IPS-NIHi7 (cell line): Measurements from ENCODE around the gene SAMD4A.
A peak's percentile ranks its signal among the peaks of the same experiment; 100 is the strongest.

Experiments used
- DNase-seq: peaks from one replicate; pipeline ENCODE4 v3.0.0; 2012; ENCODE audit warnings: mixed read lengths; ENCODE audit errors: extremely low spot score

SAMD4A gene

DNA sequence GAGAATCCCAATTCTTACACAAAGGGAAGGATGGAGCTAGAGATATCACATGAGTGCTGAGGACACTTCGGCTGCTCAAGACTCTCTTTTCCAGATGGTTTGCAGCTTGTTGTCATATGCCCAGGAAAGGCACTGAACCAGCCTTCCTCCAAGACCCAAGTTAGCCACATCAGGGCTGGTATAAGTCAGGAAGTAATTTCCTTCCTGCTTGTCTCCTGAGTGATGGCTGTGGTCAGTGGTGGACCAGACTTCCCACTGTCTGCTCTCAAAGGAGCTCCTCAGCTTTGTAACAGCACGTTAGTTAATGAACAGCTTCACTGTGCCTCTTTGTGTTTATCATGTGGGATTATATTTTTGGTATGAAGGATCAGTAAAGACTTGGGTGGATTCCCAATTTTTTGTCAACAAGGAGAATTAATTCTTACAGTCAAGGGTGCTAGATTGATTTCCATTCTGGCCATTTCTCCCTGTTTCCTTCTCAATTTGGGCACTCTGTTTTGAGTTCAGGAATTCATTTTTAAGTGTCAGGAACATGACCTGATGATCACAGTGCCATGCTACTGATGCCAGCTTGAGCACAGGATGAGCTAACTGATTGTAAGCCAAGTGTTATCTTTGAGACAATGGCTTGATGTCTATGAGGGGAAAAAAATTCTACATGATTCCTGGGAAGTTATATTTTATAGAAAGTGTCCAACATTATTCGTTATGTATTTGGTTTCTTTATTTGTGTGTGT is 189.9 kb downstream of the SAMD4A start:
- DNase-seq: no peak

DNA sequence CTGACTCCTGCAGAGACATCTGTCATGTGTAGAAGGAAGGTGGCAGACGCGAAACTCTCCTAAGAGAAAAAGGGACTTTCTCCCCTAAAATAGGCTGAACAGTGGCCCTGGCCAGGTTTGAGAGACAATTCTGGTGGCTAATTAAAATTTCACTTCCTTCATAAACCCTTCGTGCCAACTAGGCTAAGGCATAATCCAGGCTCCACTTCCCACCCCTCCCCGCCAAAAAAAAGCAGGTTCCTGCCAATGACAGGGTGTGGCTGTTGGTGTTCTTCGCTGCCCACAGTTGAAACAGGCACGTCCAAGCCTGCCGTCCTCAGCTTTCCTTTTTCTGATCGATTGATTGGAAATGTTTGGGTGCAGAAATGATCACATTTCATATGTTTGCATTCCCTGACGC is 191.1 kb downstream of the SAMD4A start:
- no peak for DNase-seq

DNA sequence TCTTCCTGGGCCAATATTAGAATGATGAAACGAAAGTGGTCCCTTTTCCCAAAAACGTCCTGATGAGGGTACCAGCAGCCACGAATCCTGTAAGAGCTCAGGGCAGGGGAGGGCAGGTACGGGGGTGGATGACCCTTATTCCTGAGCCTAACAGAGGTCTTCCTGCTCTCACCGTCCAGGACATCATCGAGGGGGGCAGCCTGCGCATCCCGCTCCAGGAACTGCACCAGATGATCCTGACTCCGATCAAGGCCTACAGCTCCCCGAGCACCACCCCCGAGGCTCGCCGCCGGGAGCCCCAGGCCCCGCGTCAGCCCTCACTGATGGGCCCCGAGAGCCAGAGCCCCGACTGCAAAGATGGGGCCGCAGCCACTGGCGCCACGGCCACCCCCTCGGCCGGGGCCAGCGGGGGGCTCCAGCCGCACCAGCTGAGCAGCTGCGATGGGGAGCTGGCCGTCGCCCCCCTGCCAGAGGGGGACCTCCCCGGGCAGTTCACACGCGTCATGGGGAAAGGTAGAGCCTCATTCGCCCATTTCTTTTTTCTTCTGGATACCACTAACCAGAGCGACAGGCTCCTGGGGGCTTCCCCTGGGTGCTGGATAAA is 193.2 kb downstream of the SAMD4A start:
- DNase-seq: no peak

DNA sequence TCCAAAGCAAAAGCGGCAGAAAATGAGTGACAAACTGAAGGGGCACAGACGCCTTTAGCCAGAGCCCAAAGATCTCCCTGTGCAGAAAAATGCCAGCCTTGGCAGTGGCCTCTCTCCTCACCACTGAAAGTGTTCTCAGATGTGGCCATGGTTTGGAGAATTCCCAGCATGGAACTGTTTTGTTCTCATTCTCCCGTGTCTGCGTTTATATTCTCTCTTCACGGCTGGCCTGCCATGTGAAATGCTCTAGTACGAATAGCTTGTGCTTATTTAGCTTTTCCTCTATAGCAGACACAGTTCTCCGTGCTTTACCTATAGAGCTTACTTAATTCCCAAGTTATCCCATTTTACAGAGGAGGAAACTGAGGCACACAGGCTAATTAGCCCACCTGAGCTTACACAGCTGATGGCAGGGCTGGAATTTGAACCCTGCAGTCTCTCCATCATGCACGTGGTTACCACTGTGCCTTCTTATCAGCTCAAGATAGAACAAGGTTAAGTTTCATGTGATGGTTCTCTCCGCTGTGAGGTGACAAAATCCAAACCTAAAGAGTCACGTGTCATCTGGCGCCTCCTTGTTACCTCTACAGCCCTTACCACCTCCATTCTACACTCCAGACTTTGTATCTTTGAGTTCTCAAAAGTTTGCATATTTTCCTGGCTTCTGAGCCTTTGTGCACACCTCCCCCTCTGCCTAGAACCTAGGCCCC is 194.1 kb downstream of the SAMD4A start:
- DNase-seq: no peak

DNA sequence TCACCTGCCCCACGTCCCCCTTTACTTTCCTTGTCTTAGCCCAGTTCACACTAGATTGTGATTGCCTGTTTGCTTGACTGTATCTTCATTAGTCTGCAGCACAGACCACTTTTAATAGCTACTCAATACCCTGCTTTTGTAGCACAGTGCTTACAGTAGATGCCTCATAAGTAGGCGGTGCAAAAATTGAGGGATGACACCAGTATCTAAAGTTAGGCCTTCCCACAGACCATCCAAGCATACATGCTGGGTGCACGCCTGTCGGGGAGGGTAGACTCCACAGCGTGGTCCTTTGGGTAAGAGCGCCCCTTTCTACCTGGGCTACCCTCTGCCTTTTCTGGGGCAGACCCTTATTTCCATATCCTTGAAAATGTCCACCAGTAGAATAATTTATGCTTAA is 194.9 kb downstream of the SAMD4A start:
- DNase-seq: no peak

DNA sequence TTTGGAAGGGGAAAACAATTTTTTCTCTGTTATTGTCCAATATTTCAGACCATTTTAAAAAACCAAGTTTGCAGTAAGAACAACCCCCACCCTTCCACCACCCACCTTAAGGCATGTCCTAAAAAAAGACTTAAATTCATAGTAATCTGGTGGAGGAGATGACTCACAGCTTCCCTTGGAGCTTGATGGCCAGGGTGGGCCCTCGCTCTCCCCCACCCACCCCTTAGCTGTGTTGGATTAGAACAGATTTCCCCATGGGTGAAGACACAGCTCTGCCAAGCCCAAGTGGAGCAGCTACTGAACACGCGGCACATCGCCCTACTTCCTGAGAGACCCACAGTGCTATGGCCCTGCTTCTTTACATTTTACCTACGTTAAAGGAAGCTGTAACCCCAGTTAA is 195.4 kb downstream of the SAMD4A start:
- DNase-seq: no peak

DNA sequence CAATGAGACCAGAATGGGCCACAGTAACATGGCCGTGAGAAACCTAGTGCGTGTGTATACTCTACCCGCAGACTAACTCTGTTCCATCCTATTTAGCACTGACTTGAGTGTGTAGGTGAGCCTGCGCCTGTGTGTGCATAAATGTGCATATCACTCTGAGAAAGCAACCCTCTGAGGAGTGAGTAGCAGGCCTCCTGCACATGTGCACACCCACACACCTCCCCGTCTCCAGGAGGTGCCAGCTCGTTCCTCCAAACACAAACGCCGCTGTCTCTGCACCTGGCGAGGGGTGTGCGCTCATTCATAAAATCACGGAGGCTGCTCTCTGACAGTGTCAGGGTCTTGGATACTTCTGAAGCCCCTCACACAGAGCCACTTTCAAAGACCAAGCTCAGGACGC is 196.8 kb downstream of the SAMD4A start:
- no peak for DNase-seq

DNA sequence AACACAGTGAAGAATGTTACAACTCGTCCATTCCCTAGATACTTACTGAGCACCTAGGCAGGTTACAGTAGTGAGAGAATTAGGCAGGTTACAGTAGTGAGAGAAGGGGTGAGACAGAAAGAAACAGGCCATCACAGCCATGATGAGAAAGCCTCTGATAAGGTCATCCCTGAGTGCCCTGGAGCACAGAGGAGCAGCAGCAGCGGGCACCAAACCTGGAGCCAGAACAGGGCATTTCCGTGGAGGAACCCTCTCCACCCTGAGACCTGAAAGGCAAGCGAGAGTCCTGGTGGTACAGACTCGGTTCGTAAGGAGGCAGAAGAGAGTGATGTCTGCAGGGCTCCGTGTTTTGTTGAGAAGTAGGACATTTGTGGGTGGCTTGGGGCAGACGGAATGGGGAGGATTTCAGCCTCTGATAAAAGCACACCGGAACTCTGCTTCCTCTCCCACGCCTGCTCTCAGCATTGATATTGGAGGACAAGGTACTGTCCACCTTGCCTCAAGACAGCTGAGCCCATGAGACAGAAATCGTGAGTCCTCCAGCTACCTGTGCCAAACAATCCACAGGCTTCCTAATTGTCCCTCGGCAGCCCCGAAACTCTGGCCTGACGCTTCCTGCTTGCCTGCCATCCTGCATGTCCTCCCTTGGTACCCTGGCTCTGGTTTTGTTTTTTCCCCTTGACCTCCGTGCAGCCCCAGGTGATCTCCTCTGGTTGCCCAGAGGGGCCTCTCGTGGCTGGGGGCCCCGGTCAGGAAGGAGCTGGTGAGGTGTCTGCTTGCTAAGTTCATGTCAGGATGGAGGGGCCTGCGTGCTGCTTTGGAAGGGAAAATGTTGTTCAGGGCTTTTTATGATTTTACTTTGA is 199.6 kb downstream of the SAMD4A start:
- DNase-seq: no peak

DNA sequence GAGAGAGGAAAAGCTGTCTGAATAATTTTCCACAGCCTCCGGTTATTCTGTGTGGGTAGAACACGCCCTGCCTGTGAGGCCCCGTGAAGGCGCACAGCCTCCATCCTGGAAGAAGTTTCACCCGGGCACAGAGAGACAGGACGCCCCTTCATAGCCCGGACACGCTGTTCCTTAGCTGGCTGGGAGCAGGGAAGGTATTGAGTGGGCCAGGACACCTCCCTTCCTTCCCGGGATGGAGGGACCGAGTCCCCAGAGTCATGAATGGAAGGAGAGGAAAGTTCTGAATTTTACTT is 200.2 kb downstream of the SAMD4A start:
- no peak for DNase-seq

DNA sequence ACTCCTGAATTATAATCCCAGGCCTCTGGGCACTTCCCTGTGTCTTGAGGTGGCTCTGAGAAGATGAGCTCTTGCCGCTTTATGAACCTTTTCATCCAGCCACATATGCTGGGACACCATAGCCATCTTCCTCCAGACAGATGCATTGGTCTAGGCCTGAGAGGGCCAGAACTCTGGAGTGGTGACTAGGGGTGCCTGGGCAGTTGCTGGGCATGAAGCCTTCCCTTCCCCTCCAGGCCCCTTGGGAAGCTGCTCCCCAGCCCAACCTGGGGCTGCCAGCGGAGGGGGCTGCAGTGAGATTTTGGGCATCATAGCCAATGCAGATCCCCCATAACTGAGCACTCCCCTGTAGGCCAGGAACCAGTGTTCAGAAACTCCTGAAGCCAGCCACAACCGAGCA is 200.5 kb downstream of the SAMD4A start:
- DNase-seq: no peak

DNA sequence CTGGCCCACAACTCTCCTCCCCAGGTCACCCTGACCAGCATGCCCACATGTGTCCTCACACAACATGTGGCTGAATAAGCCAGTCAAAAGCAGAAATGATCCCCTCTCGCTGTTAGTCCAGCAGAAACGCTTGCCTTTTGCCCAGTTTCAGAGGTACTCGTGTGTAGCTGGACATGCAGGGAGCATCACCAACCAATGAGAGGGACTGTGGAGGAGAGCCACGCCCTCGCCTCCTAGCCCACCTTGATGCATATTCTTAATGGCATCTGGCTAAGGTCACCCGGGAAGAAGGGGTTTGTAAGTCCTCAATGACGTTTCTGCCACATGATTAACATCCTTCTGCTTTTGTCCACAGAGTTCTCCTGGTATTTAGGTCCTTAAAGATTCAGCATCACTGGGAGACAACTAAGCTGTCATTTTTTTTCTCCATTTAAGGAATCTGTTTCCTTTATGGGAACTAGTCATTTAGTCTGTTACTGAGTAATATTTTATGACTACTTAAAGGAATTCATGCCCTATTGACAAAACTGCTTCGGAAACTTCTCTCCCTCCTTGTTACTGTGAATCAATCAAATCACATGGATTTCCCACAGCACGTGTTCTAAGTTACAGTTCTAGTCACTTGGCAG is 201.7 kb downstream of the SAMD4A start:
- no peak for DNase-seq

DNA sequence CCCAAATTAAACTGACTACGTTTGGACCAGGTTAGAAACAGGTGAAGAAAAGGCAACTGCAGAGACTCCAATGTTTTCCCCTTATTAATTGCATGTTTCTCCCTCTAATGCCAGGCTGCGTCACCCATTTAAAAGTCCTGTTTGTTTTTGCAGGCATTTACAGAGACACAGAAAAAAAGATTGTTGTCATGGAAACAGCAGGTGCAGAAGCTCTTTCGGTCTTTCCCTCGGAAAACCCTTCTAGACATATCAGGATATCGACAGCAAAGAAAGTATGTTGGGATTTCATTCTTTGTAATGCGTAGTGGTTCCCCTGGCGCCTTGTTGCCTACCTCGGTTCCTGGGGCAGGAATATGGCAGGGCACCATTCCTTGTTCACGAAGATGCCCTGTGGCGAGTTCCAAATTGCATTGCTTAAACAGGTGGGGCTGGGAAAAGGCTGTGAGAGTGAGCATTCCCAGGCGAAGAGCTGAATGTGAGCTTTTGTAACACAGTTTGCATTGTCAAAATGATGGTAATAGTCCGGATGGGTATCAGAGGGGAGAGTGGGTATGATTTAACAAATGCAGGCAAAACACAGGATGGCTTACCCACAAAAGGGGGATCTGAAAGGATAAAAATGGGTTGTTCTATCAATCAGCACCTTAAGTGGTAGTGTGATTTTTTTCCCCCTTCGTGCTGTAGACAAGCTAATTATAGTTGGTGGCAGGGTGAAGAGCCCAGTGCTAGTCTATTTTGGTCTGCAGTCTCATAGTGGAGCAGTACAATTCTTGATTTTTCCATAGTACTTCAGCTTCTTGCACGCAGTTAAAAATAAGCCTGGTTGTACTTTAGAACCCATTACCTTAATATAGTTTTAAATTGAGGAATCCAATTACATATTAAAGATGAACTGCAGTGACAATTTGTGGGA is 203.3 kb downstream of the SAMD4A start:
- no peak for DNase-seq

DNA sequence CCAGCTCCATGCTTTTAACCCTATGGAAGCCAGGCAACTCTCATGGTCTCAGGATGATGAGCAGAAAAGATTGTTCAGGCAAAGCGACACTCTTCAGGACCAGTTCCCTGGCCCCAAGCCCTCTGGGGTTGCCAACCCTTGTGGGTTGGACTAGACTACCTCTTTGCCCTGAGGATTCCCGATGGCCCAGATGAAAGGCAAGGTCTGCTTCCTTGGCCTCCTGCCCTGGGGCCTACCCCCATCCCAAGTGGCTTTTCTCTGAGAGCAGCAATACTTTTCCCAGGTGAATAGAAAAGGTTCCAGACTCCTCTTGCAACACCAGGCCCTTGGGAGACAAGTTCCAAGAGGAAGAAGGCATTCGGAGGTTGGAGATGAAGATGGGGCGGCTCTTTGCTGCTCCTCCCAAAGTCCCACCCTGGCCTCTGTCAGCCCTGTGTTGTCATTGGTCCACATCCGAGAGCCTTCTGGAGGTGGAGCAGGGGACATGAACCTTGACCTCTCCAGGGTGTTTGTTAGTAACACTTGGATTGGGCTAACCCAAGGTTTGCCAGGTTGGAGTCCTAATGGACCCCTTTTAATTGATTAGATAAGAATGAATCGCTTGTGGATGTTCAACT is 204.6 kb downstream of the SAMD4A start:
- no peak for DNase-seq

DNA sequence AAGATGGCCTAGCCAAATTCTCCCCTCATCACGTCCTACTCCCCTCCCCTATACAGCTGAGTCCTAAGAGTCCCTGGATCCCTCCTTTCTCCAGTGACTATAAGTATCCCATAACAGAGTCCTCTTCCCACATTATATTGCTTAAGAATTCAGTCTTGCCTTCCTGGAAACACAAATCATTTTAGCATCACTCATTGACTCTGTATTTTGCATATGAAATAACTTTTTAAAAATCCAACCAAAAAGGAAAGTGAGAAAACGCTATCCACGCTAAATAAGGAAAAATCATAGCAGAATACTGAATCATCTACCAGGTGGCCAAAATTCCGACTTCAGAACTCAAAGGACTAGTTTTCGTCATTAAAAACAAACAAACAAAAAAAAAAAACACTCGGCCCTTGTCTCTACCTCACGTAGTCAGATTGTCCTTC is 205.5 kb downstream of the SAMD4A start:
- no peak for DNase-seq

DNA sequence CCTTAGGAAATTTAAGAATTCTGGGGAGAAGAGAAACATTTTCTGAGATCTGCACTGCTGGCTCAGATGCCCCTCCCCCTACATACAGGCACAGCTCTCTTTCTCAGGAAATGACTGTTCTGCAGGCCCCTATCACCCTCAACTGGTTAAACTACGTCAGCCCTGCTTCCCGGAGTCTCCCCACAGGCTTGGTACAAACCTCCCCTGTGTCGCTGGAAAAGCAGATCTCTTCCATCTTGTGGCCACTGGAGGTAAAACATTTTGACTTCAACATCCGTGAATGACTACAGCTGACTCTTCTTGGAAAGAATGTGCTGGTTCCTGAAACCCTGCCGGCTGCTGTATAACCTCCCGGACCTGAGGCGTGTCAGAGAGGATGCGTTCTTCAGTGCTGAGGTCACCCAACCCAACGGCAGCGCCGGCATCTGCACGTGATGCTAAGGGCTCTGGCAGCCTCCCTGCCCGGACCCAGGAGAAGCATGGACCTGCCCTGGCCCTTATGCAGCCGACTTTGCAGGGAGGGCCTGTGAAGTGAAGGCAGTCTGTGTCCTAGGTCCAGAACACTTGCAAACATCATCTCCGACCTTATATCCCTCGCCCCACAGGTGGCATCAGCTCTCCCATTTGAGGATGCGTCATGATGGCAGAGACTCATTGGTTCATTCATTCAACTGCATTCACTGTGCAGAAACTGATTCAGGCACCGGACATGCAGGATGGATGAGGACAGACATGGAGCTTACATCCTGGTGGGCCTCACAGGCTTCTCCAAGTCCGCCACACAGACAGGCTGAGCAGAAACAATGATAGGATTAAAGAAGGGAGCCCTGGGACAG is 206.5 kb downstream of the SAMD4A start:
- peak; percentile 95 for DNase-seq

DNA sequence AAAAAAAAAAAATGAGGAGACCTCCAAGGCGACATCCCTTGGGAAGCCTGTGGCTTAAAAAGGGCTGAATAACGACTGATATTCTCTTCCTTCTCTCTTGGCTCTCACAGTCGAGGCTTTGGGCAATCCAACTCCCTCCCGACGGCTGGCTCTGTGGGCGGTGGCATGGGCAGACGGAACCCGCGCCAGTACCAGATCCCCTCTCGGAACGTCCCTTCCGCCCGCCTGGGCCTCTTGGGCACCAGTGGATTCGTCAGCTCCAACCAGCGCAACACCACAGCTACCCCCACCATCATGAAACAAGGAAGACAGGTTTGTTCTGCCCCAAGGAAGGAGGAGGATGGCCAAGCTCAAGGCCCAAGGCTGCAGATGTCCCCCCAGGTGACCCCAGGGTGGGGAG is 207.9 kb downstream of the SAMD4A start:
- DNase-seq: no peak

DNA sequence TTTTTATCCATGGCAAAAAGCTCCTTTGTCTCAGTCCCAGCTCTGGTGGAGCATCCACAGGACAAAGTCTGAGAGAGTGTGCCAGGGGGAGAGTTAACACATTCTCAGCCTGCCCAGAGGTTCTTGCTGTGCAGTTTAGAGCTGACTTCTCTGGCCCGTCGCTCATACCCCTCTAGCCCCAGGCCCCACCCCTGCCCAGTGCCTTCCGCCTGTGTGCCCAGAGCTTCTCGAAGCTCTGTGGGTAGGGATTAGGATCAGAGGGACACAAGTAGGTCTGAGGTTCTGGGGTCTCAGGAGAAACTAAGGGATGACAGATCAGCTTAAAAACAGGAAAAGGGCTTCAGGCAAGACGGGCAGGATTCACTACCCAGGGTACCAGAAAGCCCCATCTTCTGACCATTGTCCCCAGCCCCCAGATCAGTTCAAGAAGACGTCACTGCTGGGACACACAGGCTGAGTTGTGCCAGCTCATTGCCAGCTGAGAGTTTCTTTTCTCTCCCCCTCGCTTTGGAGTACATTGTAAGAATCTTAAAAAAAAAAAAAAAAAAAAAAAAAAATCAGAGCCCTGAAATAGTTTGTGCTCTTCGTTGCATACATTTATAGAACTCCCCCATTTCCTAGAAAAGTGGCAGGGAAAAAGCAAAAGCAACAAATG is 208.7 kb downstream of the SAMD4A start:
- no peak for DNase-seq

DNA sequence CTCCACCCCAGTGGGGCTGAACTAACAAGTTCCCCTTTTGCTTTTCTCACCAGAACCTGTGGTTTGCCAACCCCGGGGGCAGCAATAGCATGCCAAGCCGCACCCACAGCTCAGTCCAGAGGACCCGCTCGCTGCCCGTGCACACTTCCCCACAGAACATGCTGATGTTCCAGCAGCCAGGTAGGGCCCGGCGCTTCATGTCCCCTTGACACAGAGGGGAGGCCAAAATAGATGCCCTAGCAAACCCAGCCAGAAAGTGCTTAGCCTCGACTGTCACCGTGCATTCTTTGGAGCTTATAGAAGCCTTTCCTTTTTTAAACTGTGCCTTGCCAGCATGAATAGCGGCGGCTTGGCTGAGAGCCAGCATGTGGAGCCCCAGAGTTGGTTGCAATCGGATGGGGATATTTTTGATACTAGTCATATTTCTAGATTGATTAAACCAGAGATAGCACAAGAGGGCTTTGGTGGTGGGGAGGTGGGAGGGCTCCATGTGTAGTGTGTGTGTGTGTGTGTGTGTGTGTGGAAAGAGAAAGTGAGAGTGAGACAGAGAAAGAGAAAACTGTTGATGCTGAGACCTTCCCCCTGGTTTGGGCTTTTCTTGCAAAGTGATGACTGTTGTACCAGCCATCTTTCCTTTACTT is 209.6 kb downstream of the SAMD4A start:
- no peak for DNase-seq
